Lower lobe of right lung (tissue), 2 donors: ENCODE results near the gene VIPAS39. TPM values are rescaled to one million over a fixed set of nuclear protein-coding genes. Genes with fewer than 3 reads are reported as not detected.
A peak's percentile ranks its signal among the peaks of the same experiment; 100 is the strongest.

ENCODE experiments used
- ATAC-seq, 2 donors: fragments of 200-7000 bp; cut with Tn5 transposase; one replicate each; pipeline ENCODE4 v1.9.1; 2020 to 2022; ENCODE audit warnings: mild to moderate bottlenecking in 2 of 2, moderate library complexity in 2 of 2
- DNase-seq: peaks from one replicate; pipeline ENCODE4 v3.0.0-alpha.2; 2020
- H3K27ac ChIP-seq: fragments of 200-600 bp; one replicate; pipeline ENCODE4 v1.8.0; 2022
- H3K27me3 ChIP-seq: fragments of 200-600 bp; one replicate; pipeline ENCODE4 v1.8.0; 2022; ENCODE audit warnings: low read depth
- H3K36me3 ChIP-seq: fragments of 200-600 bp; one replicate; pipeline ENCODE4 v1.8.0; 2022; ENCODE audit warnings: mild to moderate bottlenecking
- H3K4me1 ChIP-seq: fragments of 200-600 bp; one replicate; pipeline ENCODE4 v1.8.0; 2022
- H3K4me3 ChIP-seq: fragments of 200-600 bp; one replicate; pipeline ENCODE4 v1.8.0; 2022; ENCODE audit warnings: mild to moderate bottlenecking
- H3K9me3 ChIP-seq: fragments of 200-600 bp; one replicate; pipeline ENCODE4 v1.8.0; 2022
- intact Hi-C: fragments of 100-400 bp; cut with DNase I; formaldehyde crosslinking; loops from one replicate; pipeline ENCODE4 v1.11.0; 2022
- total RNA-seq: library from RNA; stranded (reverse); fragmentation: NEBNext Ultra II Directional; extraction: Animal tissue kit (Norgen Biotek cat#: 25700); gene quantifications from one replicate; pipeline ENCODE4 v1.2.1, GENCODE V29; 2021
- TF ChIP-seq, protein P1 (sequence below): fragments of 200-600 bp; IDR thresholded peaks from one replicate; pipeline ENCODE4 v1.8.0; 2022; ENCODE audit warnings: antibody characterized with exemption, mild to moderate bottlenecking
- donor health status: DM: no; HTN: yes; CAD: no; lungs with severe emphysema.

The VIPAS39 gene
- total RNA-seq, 1 donor from 2014 or later = 18.4 TPM

GRCh38 chr14:77409131-77409533, 48.3 kb downstream of the VIPAS39 start:
- intact Hi-C loops = no loop called here
- no peak for ATAC-seq

GRCh38 chr14:77407158-77407557, 50.2 kb downstream of the VIPAS39 start:
- Histone ChIP-seq H3K4me1 (peaks cover 9% of the 10 kb centered on the region), H3K27me3 (no peaks in the 10 kb centered on the region), H3K36me3 (no peaks in the 10 kb centered on the region), H3K9me3 (no peaks in the 10 kb centered on the region), H3K4me3 (no peak overlapping the region), H3K27ac (peak overlapping the region; percentile 27)
- intact Hi-C loops = no loop called here
- DNase-seq (no peak), ATAC-seq (peak; percentile 65 to 74)
- TF ChIP-seq, protein P1, sequence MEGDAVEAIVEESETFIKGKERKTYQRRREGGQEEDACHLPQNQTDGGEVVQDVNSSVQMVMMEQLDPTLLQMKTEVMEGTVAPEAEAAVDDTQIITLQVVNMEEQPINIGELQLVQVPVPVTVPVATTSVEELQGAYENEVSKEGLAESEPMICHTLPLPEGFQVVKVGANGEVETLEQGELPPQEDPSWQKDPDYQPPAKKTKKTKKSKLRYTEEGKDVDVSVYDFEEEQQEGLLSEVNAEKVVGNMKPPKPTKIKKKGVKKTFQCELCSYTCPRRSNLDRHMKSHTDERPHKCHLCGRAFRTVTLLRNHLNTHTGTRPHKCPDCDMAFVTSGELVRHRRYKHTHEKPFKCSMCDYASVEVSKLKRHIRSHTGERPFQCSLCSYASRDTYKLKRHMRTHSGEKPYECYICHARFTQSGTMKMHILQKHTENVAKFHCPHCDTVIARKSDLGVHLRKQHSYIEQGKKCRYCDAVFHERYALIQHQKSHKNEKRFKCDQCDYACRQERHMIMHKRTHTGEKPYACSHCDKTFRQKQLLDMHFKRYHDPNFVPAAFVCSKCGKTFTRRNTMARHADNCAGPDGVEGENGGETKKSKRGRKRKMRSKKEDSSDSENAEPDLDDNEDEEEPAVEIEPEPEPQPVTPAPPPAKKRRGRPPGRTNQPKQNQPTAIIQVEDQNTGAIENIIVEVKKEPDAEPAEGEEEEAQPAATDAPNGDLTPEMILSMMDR = no peak

More at GRCh38 chr14:77409131-77409533, 48.3 kb downstream of the VIPAS39 start:
- no peak for DNase-seq
- no peaks in the 10 kb centered on the region for H3K9me3 ChIP-seq
- H3K27me3 ChIP-seq = no peaks in the 10 kb centered on the region
- peaks cover 9% of the 10 kb centered on the region for H3K4me1 ChIP-seq
- TF ChIP-seq, protein P1 = no peak
- no peaks in the 10 kb centered on the region for H3K36me3 ChIP-seq
- H3K27ac ChIP-seq = no peak overlapping the region
- H3K4me3 ChIP-seq = no peak overlapping the region

DNA sequence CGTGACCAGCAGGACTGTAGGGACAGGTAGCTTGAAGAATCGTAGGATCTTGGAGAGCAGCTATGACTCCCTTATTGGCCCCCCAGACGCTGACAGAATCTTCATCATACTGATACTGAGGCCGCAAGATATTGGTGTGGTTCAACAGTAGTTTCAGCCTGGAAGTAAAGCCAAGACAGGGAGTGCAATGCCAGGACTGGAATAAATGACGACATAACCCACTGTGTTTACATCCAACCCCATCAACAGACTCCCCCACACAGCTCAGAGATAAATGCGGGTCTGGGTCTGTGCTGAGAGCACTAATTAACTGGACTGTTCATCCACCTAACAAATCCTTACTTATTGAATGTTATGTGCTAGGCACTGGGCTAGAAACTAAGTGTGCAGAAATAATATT, 50.7 kb downstream of the VIPAS39 start:
- H3K36me3 ChIP-seq = no peaks in the 10 kb centered on the region
- TF ChIP-seq, protein P1 = no peak
- H3K27ac ChIP-seq = peak overlapping the region; percentile 27
- ATAC-seq (peak; percentile 23 to 48), DNase-seq (no peak)
- peaks cover 9% of the 10 kb centered on the region for H3K4me1 ChIP-seq
- no peaks in the 10 kb centered on the region for H3K9me3 ChIP-seq
- intact Hi-C loops = no loop called here
- H3K4me3 ChIP-seq = no peak overlapping the region
- H3K27me3 ChIP-seq = no peaks in the 10 kb centered on the region

DNA sequence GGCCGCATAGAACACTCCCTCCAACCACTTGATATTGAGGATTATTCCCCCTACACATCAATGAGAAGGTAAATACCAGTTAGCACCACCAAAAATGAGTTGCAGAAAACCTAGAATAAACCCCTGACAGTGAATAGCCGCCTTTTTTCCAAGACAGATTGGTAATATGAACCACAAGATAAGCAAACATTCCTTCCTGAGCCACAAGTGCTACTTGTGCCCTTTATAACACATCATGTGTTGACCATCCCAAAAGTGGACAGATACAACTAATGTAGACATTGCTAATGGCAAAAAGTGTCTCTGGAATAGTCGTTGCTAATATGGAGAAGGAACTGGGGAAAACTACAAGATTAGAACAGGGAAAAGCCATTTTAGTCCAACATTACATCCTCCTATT, 51.3 kb downstream of the VIPAS39 start:
- Histone ChIP-seq H3K27me3 (no peaks in the 10 kb centered on the region), H3K4me1 (peaks cover 9% of the 10 kb centered on the region), H3K9me3 (no peaks in the 10 kb centered on the region), H3K36me3 (no peaks in the 10 kb centered on the region), H3K4me3 (no peak overlapping the region), H3K27ac (no peak overlapping the region)
- TF ChIP-seq, protein P1 = no peak
- intact Hi-C loops = no loop called here
- ATAC-seq = no peak
- DNase-seq = no peak

GRCh38 chr14:77403768-77404167, 53.6 kb downstream of the VIPAS39 start:
- H3K27me3 ChIP-seq = no peaks in the 10 kb centered on the region
- no peaks in the 10 kb centered on the region for H3K9me3 ChIP-seq
- no peak overlapping the region for H3K27ac ChIP-seq
- no peak for ATAC-seq
- intact Hi-C loops = no loop called here
- DNase-seq = no peak
- TF ChIP-seq, protein P1 = no peak
- H3K4me1 ChIP-seq = peaks cover 9% of the 10 kb centered on the region
- H3K4me3 ChIP-seq = no peak overlapping the region
- H3K36me3 ChIP-seq = no peaks in the 10 kb centered on the region

- Histone ChIP-seq H3K27ac (no peak overlapping the region), H3K36me3 (no peaks in the 10 kb centered on the region), H3K27me3 (no peaks in the 10 kb centered on the region), H3K4me3 (no peak overlapping the region), H3K9me3 (no peaks in the 10 kb centered on the region), H3K4me1 (no peaks in the 10 kb centered on the region)
- ATAC-seq (no peak), DNase-seq (no peak)
- intact Hi-C loops = no loop called here
- TF ChIP-seq, protein P1 = no peak
Observed at GRCh38 chr14:77400216-77400615, 57.2 kb downstream of the VIPAS39 start.
